H9 (cell line): ENCODE data around the gene HNRNPLL. TPM values are rescaled to one million over a fixed set of nuclear protein-coding genes. Genes with fewer than 3 reads are reported as not detected.
"Not testable (repeated sequence)": the region's sequence is repeated elsewhere in the genome, so short reads cannot be mapped to it uniquely, and the experiment has no call there.

ENCODE experiments used
- DNase-seq: peaks from one replicate; pipeline ENCODE4 v3.0.0-alpha.2; 2017
- H2AFZ ChIP-seq: one replicate; pipeline ENCODE4 v1.6.1; 2013; ENCODE audit warnings: mild to moderate bottlenecking, low read length, control low read depth, moderate library complexity
- H2AK5ac ChIP-seq: 2 replicates; pipeline ENCODE4 v1.6.1; 2013; ENCODE audit warnings: low read length, control low read depth, mixed read lengths; ENCODE audit not compliant: insufficient read length
- H2BK120ac ChIP-seq: one replicate; pipeline ENCODE4 v1.6.1; 2013; ENCODE audit warnings: low read depth, mild to moderate bottlenecking, low read length, control low read depth, inconsistent platforms; ENCODE audit not compliant: poor library complexity, severe bottlenecking
- H2BK12ac ChIP-seq: 2 replicates; pipeline ENCODE4 v1.6.1; 2013; ENCODE audit warnings: low read length, control low read depth, mixed read lengths, low read depth; ENCODE audit not compliant: insufficient read length
- H2BK15ac ChIP-seq: 2 replicates; pipeline ENCODE4 v1.6.1; 2013; ENCODE audit warnings: low read depth, low read length, control low read depth
- H2BK20ac ChIP-seq: one replicate; pipeline ENCODE4 v1.6.1; 2013; ENCODE audit warnings: low read depth, mild to moderate bottlenecking, low read length, control low read depth, inconsistent platforms; ENCODE audit not compliant: poor library complexity, severe bottlenecking
- H2BK5ac ChIP-seq: 2 replicates; pipeline ENCODE4 v1.6.1; 2013; ENCODE audit warnings: low read length, control low read depth, mixed read lengths; ENCODE audit not compliant: insufficient read length
- H3K14ac ChIP-seq: 2 replicates; pipeline ENCODE4 v1.6.1; 2013; ENCODE audit warnings: low read length, control low read depth; ENCODE audit not compliant: insufficient read depth
- H3K18ac ChIP-seq: 2 replicates; pipeline ENCODE4 v1.6.1; 2013; ENCODE audit warnings: low read depth, mild to moderate bottlenecking, mixed read lengths, low read length, control low read depth; ENCODE audit not compliant: insufficient read length
- H3K23ac ChIP-seq: 2 replicates; pipeline ENCODE4 v1.6.1; 2013; ENCODE audit warnings: low read length, control low read depth, mixed read lengths, low read depth; ENCODE audit not compliant: insufficient read length
- H3K23me2 ChIP-seq: 2 replicates; pipeline ENCODE4 v1.6.1; 2013; ENCODE audit warnings: low read depth, mild to moderate bottlenecking, mixed read lengths, low read length, control low read depth; ENCODE audit not compliant: insufficient read length, poor library complexity, severe bottlenecking
- H3K27ac ChIP-seq: 2 replicates; pipeline ENCODE4 v1.5.1; 2013; ENCODE audit warnings: low read length, control low read depth, mixed read lengths, low read depth; ENCODE audit not compliant: insufficient read length
- H3K27me3 ChIP-seq: 2 replicates; pipeline ENCODE4 v1.6.1; 2013; ENCODE audit warnings: low read length, control low read depth, inconsistent platforms; ENCODE audit not compliant: insufficient read depth
- H3K4ac ChIP-seq: 2 replicates; pipeline ENCODE4 v1.6.1; 2013; ENCODE audit warnings: low read depth, mild to moderate bottlenecking, control low read depth, inconsistent platforms, low read length, moderate library complexity
- H3K4me1 ChIP-seq: 2 replicates; pipeline ENCODE4 v1.6.1; 2013; ENCODE audit warnings: low read length, control low read depth, inconsistent platforms; ENCODE audit not compliant: insufficient read depth
- H3K4me2 ChIP-seq: 2 replicates; pipeline ENCODE4 v1.6.1; 2013; ENCODE audit warnings: low read length, control low read depth, mixed read lengths; ENCODE audit not compliant: insufficient read length, insufficient read depth
- H3K56ac ChIP-seq: 2 replicates; pipeline ENCODE4 v1.6.1; 2013; ENCODE audit warnings: low read depth, mild to moderate bottlenecking, mixed read lengths, low read length, control low read depth; ENCODE audit not compliant: insufficient read length
- H3K79me1 ChIP-seq: 2 replicates; pipeline ENCODE4 v1.6.1; 2013; ENCODE audit warnings: low read depth, mild to moderate bottlenecking, moderate library complexity, low read length, control low read depth, inconsistent platforms; ENCODE audit not compliant: insufficient read depth, poor library complexity, severe bottlenecking
- H3K79me2 ChIP-seq: 2 replicates; pipeline ENCODE4 v1.6.1; 2013; ENCODE audit warnings: low read length, control low read depth, inconsistent platforms; ENCODE audit not compliant: insufficient read depth
- H3K9ac ChIP-seq: 2 replicates; pipeline ENCODE4 v1.6.1; 2013; ENCODE audit warnings: low read length, control low read depth, mixed read lengths; ENCODE audit not compliant: insufficient read length; ENCODE audit errors: extremely low read depth
- H3K9me3 ChIP-seq: one replicate; pipeline ENCODE4 v1.6.1; 2013; ENCODE audit warnings: low read depth, low read length, inconsistent platforms; ENCODE audit not compliant: control insufficient read depth
- H3T11ph ChIP-seq: one replicate; pipeline ENCODE4 v1.6.1; 2013; ENCODE audit warnings: mild to moderate bottlenecking, low read length, control low read depth, inconsistent platforms
- H4K20me1 ChIP-seq: one replicate; pipeline ENCODE4 v1.6.1; 2013; ENCODE audit not compliant: control insufficient read depth, insufficient read length, insufficient read depth
- H4K5ac ChIP-seq: 2 replicates; pipeline ENCODE4 v1.6.1; 2013; ENCODE audit warnings: low read depth, mild to moderate bottlenecking, mixed read lengths, low read length, control low read depth; ENCODE audit not compliant: insufficient read length
- H4K8ac ChIP-seq: replicated peaks from 2 replicates; pipeline ENCODE4 v1.6.1; 2013; ENCODE audit warnings: low read length, control low read depth, mixed read lengths, low read depth; ENCODE audit not compliant: insufficient read length
- H4K91ac ChIP-seq: 2 replicates; pipeline ENCODE4 v1.6.1; 2013; ENCODE audit warnings: low read depth, mild to moderate bottlenecking, moderate library complexity, mixed read lengths, low read length, control low read depth; ENCODE audit not compliant: insufficient read length
- H3K27ac Mint-ChIP-seq, 3 experiments: 2 replicates in 2 of 3; 3 replicates in 1 of 3; pipeline ENCODE4 v1.8.0; 2020 to 2021; ENCODE audit warnings: mixed read lengths in 3 of 3, mild to moderate bottlenecking in 1 of 3, moderate library complexity in 1 of 3
- H3K27me3 Mint-ChIP-seq: 2 replicates; pipeline ENCODE4 v1.8.0; 2021; ENCODE audit warnings: low read depth, mild to moderate bottlenecking, moderate library complexity, mixed read lengths
- H3K36me3 Mint-ChIP-seq, 3 experiments: 2 replicates in 2 of 3; 3 replicates in 1 of 3; pipeline ENCODE4 v1.8.0; 2020 to 2021; ENCODE audit warnings: low read depth in 3 of 3, mixed read lengths in 3 of 3; ENCODE audit not compliant: insufficient read depth in 1 of 3
- H3K4me1 Mint-ChIP-seq, 2 experiments: 2 replicates each; pipeline ENCODE4 v1.8.0; 2020; ENCODE audit warnings: mixed read lengths in 2 of 2
- H3K4me3 Mint-ChIP-seq, 2 experiments: 2 replicates in 1 of 2; 3 replicates in 1 of 2; pipeline ENCODE4 v1.8.0; 2020 to 2021; ENCODE audit warnings: mild to moderate bottlenecking in 2 of 2, mixed read lengths in 2 of 2, moderate library complexity in 1 of 2
- H3K9me3 Mint-ChIP-seq, 2 experiments: 2 replicates in 1 of 2; 3 replicates in 1 of 2; pipeline ENCODE4 v1.8.0; 2020; ENCODE audit warnings: mild to moderate bottlenecking in 2 of 2, mixed read lengths in 2 of 2, moderate library complexity in 1 of 2
- CTCF ChIP-seq: fragments of 200-600 bp; sonication (generic); conservative IDR thresholded peaks from 3 replicates; pipeline ENCODE4 v1.8.0; 2021; ENCODE audit warnings: antibody characterized with exemption, mild to moderate bottlenecking
- WGBS: extraction: QIAGEN DNeasy Blood & Tissue Kit; methylation state at CpG from one replicate; pipeline ENCODE4 v1.1.7; 2013; ENCODE audit warnings: missing lambda C conversion rate, low lambda C conversion rate, mixed read lengths; ENCODE audit not compliant: insufficient read length; ENCODE audit errors: extremely low coverage; 5-methylcytosine and 5-hydroxymethylcytosine counted together
- total RNA-seq: library from RNA; stranded (reverse); gene quantifications from 2 replicates; pipeline ENCODE4 v1.2.1, GENCODE V29; 2021

HNRNPLL gene
- total RNA-seq, 1 experiment from 2014 or later = 52.3 TPM

DNA sequence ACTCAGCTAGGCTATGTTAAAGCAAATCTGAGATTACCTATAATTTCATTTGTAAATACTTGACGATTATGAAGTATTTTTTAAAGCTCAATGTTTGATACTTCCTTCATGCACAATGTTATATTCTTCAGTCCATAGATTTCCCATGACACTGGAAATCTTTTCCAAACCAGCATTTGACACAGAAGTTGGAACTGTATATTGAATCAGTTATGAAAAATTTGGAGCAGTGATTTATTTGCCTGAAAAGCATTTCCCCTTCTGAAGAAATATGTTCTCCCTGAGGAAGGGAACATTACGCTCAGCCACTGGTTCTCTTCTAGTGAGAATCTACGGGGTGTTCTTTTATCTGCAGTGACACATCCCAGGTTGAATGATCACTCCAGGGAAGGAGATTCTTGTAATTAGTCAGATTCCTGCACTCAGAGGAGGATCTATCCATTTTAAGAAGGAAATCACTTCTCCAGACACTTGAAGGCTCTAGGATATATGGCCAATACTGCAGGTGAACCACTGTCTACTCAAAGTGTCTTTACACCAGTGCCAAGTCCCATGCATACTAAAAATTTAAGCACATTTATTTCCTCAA lies 64.7 kb downstream of the HNRNPLL start:
- Histone ChIP-seq H2BK12ac (no peak overlapping the region), H4K91ac (no peak overlapping the region), H3K79me2 (no peaks in the 10 kb centered on the region), H2BK5ac (no peak overlapping the region), H2AFZ (no peak overlapping the region), H3K27ac (no peak overlapping the region), H3K14ac (no peak overlapping the region), H3K56ac (no peak overlapping the region), H2BK120ac (no peak overlapping the region), H3K4me1 (peaks cover 2% of the 10 kb centered on the region; the same call in 1 of the 2 replicates), H4K5ac (no peak overlapping the region), H2AK5ac (no peak overlapping the region), H3K4ac (no peak overlapping the region), H3K27me3 (no peaks in the 10 kb centered on the region; the same call in 1 of the 2 replicates), H3K4me2 (no peak overlapping the region), H3K23me2 (peaks cover 2% of the 10 kb centered on the region), H3K9ac (no peak overlapping the region), H2BK20ac (no peak overlapping the region), H3K79me1 (no peaks in the 10 kb centered on the region), H3K9me3 (no peaks in the 10 kb centered on the region), H3K18ac (no peak overlapping the region), H3K23ac (no peak overlapping the region), H3T11ph (no peak overlapping the region), H2BK15ac (no peak overlapping the region), H4K8ac (no peak overlapping the region), H4K20me1 (no peaks in the 10 kb centered on the region)
- no peak for TF ChIP-seq CTCF
- no peaks in the 10 kb centered on the region for H3K9me3 Mint-ChIP-seq
- no peak overlapping the region for H3K27ac Mint-ChIP-seq
- DNase-seq = no peak
- peaks cover 28 to 39% of the 10 kb centered on the region in 2 experiments for H3K4me1 Mint-ChIP-seq
- H3K27me3 Mint-ChIP-seq = peaks cover 27% of the 10 kb centered on the region
- no peak overlapping the region for H3K4me3 Mint-ChIP-seq
- WGBS = no CpG with 5 or more reads among the region's 3 CpGs
- no peaks in the 10 kb centered on the region for H3K36me3 Mint-ChIP-seq

DNA sequence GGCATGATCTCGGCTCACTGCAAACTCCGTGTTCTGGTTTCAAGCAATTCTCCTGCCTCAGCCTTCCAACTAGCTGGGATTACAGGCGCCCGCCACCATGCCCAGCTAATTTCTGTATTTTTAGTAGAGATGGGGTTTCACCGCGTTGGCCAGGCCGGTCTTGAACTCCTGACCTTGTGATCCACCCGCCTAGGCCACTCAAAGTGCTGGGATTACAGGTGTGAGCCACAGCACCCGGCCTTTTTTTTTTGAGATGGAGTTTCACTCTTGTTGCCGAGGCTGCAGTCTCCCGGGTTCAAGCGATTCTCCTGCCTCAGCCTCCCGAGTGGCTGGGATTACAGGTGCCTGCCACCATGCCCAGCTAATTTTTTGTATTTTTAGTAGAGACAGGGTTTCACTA lies 65.4 kb downstream of the HNRNPLL start:
- H2BK15ac ChIP-seq, H3K4me1 ChIP-seq, H3K4ac ChIP-seq, H2AK5ac ChIP-seq, H3K27ac Mint-ChIP-seq, H3K23ac ChIP-seq, H3K27me3 ChIP-seq, H2BK5ac ChIP-seq, H3K9ac ChIP-seq, H3K79me1 ChIP-seq, H3K36me3 Mint-ChIP-seq, H3K27ac ChIP-seq, H2BK12ac ChIP-seq, H3K18ac ChIP-seq, H4K5ac ChIP-seq, H3K4me2 ChIP-seq, H3K56ac ChIP-seq, H2BK20ac ChIP-seq, H3K23me2 ChIP-seq, H3K4me3 Mint-ChIP-seq, H2AFZ ChIP-seq, H3K9me3 Mint-ChIP-seq, DNase-seq, H4K91ac ChIP-seq, H3K79me2 ChIP-seq, H4K20me1 ChIP-seq, H3K14ac ChIP-seq, H2BK120ac ChIP-seq, H3K9me3 ChIP-seq, H3T11ph ChIP-seq, H4K8ac ChIP-seq: not testable (repeated sequence)
- Mint-ChIP-seq H3K4me1 (peaks cover 21 to 31% of the 10 kb centered on the region in 2 experiments), H3K27me3 (peaks cover 30% of the 10 kb centered on the region)
- no CpG with 5 or more reads among the region's 13 CpGs for WGBS
